DOHH2 (cell line): Measurements from ENCODE around the gene SEC61B.
A peak's percentile ranks its signal among the peaks of the same experiment; 100 is the strongest.
"Not testable (repeated sequence)": the region's sequence is repeated elsewhere in the genome, so short reads cannot be mapped to it uniquely, and the experiment has no call there.

ENCODE experiments used
- H3F3A ChIP-seq: fragments of 200-600 bp; sonication (generic), shearing (Covaris generic); 2 replicates; pipeline ENCODE4 v1.6.0; 2016; ENCODE audit warnings: antibody characterized with exemption, mild to moderate bottlenecking; ENCODE audit not compliant: control insufficient read depth, insufficient read depth
- H3K27ac ChIP-seq: fragments of 200-600 bp; sonication (generic); 2 replicates; pipeline ENCODE4 v1.5.1; 2014; ENCODE audit warnings: low read depth, mild to moderate bottlenecking, low read length, moderate library complexity
- H3K27me3 ChIP-seq: fragments of 200-600 bp; sonication (generic); 2 replicates; pipeline ENCODE4 v1.6.1; 2014; ENCODE audit warnings: mild to moderate bottlenecking, low read length, mixed read lengths; ENCODE audit not compliant: control insufficient read depth
- H3K36me3 ChIP-seq: fragments of 200-600 bp; sonication (generic); 2 replicates; pipeline ENCODE4 v1.6.1; 2014; ENCODE audit warnings: mild to moderate bottlenecking, low read length, moderate library complexity, mixed read lengths; ENCODE audit not compliant: control insufficient read depth
- H3K4me1 ChIP-seq: fragments of 200-600 bp; sonication (generic); 2 replicates; pipeline ENCODE4 v1.6.1; 2014; ENCODE audit warnings: mild to moderate bottlenecking, low read length, mixed read lengths; ENCODE audit not compliant: control insufficient read depth
- H3K4me2 ChIP-seq: fragments of 200-600 bp; sonication (generic); 2 replicates; pipeline ENCODE4 v1.6.0; 2014; ENCODE audit warnings: mild to moderate bottlenecking, low read length, moderate library complexity
- H3K4me3 ChIP-seq: fragments of 200-600 bp; sonication (generic); 2 replicates; pipeline ENCODE4 v1.5.1; 2014; ENCODE audit warnings: mild to moderate bottlenecking, low read length, mixed read lengths
- H3K79me2 ChIP-seq: fragments of 200-600 bp; sonication (generic); 2 replicates; pipeline ENCODE4 v1.6.1; 2014; ENCODE audit warnings: mild to moderate bottlenecking, low read length, mixed read lengths; ENCODE audit not compliant: control insufficient read depth
- H3K9me2 ChIP-seq: fragments of 200-600 bp; sonication (generic); replicated peaks from 2 replicates; pipeline ENCODE4 v1.6.1; 2014; ENCODE audit warnings: mild to moderate bottlenecking, low read length, mixed read lengths; ENCODE audit not compliant: control insufficient read depth
- H3K9me3 ChIP-seq: fragments of 200-600 bp; sonication (generic); 2 replicates; pipeline ENCODE4 v1.6.1; 2014; ENCODE audit warnings: antibody characterized with exemption, low read length, mixed read lengths; ENCODE audit not compliant: control insufficient read depth, insufficient read depth
- H4K20me1 ChIP-seq: fragments of 200-600 bp; sonication (generic); 2 replicates; pipeline ENCODE4 v1.6.0; 2014; ENCODE audit warnings: low read depth, mild to moderate bottlenecking, antibody characterized with exemption, low read length, moderate library complexity; ENCODE audit not compliant: control insufficient read depth, insufficient read depth
- EZH2phosphoT487 ChIP-seq: fragments of 200-600 bp; sonication (generic); IDR thresholded peaks from 2 replicates; pipeline ENCODE4 v1.6.1; 2017; ENCODE audit warnings: borderline replicate concordance, mild to moderate bottlenecking, antibody characterized with exemption, low read length, moderate library complexity, mixed read lengths
- TF ChIP-seq, protein P1 (sequence below): fragments of 200-600 bp; sonication (generic); IDR thresholded peaks from one replicate; pipeline ENCODE4 v1.5.1; 2014; ENCODE audit warnings: antibody characterized with exemption, mild to moderate bottlenecking, low read depth, low read length; ENCODE audit not compliant: poor library complexity, severe bottlenecking

SEC61B gene

DNA sequence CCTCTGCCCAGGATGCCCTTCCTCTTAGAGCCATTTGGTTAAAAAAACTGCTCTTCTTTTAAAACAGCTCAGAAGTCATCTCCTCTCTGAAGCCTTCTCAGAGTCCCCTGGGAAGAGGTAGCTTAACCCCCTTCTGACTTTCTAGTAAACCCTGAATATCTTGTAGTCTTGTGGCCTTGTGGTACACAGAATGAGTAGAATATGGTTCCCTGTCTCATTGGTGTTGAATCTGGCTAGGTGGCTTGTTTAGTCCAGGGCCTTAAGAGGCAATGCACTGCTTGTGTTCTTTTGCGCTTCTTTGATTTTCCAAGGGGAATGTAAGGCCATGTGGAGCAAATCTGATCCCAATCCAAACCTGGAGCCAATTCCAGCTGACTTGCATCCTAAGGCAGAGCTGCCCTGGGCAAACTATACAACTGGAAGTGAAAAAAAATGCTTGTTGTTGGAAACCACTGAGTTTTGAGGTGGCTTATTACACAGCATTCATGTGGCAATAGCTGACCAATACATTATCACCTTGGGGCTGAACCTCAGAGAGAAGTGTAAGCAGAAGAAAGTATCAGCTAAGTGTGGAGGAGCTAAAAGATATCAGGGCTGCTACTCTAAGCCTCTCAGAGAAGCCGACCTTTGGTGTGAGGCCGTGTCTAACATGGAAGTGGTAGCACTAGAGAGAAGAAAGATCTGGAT, 31.3 kb upstream of the SEC61B start:
- Histone ChIP-seq H3K27me3 (peaks cover 15% of the 10 kb centered on the region), H3K27ac (no peak overlapping the region), H3K9me3 (no peaks in the 10 kb centered on the region), H3K36me3 (no peaks in the 10 kb centered on the region), H3K4me2 (no peak overlapping the region), H3F3A (no peaks in the 10 kb centered on the region), H3K4me1 (peaks cover 17% of the 10 kb centered on the region), H3K4me3 (no peak overlapping the region), H3K9me2 (no peaks in the 10 kb centered on the region), H4K20me1 (no peaks in the 10 kb centered on the region), H3K79me2 (no peaks in the 10 kb centered on the region)
- no peak for TF ChIP-seq EZH2phosphoT487
- TF ChIP-seq, protein P1, sequence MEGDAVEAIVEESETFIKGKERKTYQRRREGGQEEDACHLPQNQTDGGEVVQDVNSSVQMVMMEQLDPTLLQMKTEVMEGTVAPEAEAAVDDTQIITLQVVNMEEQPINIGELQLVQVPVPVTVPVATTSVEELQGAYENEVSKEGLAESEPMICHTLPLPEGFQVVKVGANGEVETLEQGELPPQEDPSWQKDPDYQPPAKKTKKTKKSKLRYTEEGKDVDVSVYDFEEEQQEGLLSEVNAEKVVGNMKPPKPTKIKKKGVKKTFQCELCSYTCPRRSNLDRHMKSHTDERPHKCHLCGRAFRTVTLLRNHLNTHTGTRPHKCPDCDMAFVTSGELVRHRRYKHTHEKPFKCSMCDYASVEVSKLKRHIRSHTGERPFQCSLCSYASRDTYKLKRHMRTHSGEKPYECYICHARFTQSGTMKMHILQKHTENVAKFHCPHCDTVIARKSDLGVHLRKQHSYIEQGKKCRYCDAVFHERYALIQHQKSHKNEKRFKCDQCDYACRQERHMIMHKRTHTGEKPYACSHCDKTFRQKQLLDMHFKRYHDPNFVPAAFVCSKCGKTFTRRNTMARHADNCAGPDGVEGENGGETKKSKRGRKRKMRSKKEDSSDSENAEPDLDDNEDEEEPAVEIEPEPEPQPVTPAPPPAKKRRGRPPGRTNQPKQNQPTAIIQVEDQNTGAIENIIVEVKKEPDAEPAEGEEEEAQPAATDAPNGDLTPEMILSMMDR: no peak

DNA sequence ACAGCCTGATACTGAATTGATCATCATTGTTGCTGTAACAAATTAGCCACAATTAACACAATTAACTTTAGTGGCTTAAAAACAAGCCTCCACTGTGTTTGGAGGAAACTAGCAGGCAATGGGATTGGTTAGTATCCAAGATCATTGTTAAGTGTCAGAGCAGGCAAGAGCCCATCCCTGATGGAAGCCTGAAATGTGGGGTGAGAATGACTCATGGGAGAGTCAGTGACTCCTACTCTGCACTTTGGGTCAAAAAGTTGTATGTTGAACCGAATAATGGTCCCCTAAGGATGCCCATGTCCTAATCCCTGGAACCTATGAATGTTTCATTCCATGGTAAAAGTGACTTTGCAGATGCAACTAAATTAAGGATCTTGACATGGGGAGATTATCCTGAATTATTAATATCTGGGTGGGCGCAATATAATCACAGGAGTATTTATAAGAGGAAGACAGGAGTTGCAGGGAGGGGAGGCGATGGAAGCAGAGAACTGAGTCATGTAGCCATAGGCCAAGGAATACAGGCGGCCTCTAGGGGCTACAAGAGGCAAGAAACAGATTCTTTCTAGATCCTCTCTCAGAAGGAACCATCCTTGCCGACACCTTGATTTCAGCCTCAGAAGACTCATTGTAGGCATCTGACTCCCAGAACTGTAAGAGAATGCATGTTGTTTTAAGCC, 29.2 kb upstream of the SEC61B start:
- H3K79me2 ChIP-seq: no peaks in the 10 kb centered on the region
- no peaks in the 10 kb centered on the region for H3K36me3 ChIP-seq
- TF ChIP-seq EZH2phosphoT487: no peak
- TF ChIP-seq, protein P1: peak; percentile 37
- no peak overlapping the region for H3K4me3 ChIP-seq
- H3K27ac ChIP-seq: no peak overlapping the region
- H4K20me1 ChIP-seq: no peaks in the 10 kb centered on the region
- H3F3A ChIP-seq: no peaks in the 10 kb centered on the region
- no peaks in the 10 kb centered on the region for H3K9me3 ChIP-seq
- H3K27me3 ChIP-seq: peaks cover 21% of the 10 kb centered on the region
- no peak overlapping the region for H3K4me2 ChIP-seq
- H3K9me2 ChIP-seq: no peaks in the 10 kb centered on the region
- H3K4me1 ChIP-seq: no peaks in the 10 kb centered on the region; the same call in 1 of the 2 replicates

GRCh38 chr9:99193466-99193821, 28.6 kb upstream of the SEC61B start:
- no peaks in the 10 kb centered on the region for H3K9me3 ChIP-seq
- no peaks in the 10 kb centered on the region for H3K4me1 ChIP-seq
- H4K20me1 ChIP-seq: no peaks in the 10 kb centered on the region
- no peak overlapping the region for H3K4me2 ChIP-seq
- no peaks in the 10 kb centered on the region for H3K36me3 ChIP-seq
- TF ChIP-seq EZH2phosphoT487: no peak
- TF ChIP-seq, protein P1: no peak
- H3F3A ChIP-seq: no peaks in the 10 kb centered on the region
- no peaks in the 10 kb centered on the region for H3K79me2 ChIP-seq
- H3K4me3 ChIP-seq: no peak overlapping the region
- peaks cover 21% of the 10 kb centered on the region for H3K27me3 ChIP-seq
- H3K9me2 ChIP-seq: no peaks in the 10 kb centered on the region
- H3K27ac ChIP-seq: no peak overlapping the region

- not testable (repeated sequence) for H3K27ac ChIP-seq, H4K20me1 ChIP-seq, H3K36me3 ChIP-seq, H3K79me2 ChIP-seq, H3K9me3 ChIP-seq, H3K9me2 ChIP-seq, H3K4me1 ChIP-seq, H3F3A ChIP-seq, H3K4me3 ChIP-seq, H3K4me2 ChIP-seq
- peaks cover 21% of the 10 kb centered on the region for H3K27me3 ChIP-seq
Observed at GRCh38 chr9:99196484-99196883, 25.6 kb upstream of the SEC61B start.
